Stimulated activated CD8-positive, alpha-beta memory T cell treated with anti-CD3 and anti-CD28 coated beads, Interleukin-12 subunit alpha, Interleukin-12 subunit beta, amount 100 ng/mL, for 24 hours (primary cell): ENCODE data around the gene ANXA4.
A peak's percentile ranks its signal among the peaks of the same experiment; 100 is the strongest.
"Not testable (repeated sequence)": the region's sequence is repeated elsewhere in the genome, so short reads cannot be mapped to it uniquely, and the experiment has no call there.

ENCODE experiments used
- DNase-seq: peaks from one replicate; pipeline ENCODE4 v3.0.0-alpha.2; 2020; ENCODE audit errors: extremely low read depth

ANXA4 gene

DNA sequence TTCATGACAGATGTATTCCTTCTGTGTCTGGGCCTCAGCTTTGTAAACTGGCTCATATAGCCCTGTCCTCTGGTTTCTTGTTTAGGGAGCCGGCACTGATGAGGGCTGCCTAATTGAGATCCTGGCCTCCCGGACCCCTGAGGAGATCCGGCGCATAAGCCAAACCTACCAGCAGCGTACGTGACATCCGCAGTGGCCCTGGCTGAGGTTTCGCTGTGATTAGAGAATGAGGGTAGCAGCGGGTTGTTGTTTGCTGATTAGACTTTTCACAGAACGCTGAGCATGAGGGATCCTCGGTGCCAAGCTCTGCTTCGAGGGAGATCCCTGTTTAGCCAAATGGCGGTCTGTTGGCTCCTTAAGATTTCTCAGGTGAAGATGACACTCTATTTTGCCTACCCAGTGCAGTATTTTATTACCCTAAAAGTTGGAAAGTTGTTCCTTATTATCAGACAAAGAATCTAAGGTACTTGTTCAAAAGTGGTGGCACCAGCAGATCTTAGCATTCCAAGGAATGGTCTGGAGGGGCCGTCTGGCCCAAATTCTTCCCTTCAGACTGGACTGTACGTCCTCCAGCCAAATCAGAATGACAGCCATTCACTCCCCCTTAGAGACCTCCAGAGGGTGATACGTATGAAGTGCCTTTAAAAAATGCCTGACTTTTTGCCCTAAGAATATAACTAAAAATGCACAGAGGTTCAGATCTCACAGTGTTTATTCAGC lies 66.0 kb downstream of the ANXA4 start:
- no peak for DNase-seq

- no peak for DNase-seq
These were observed 68.6 kb downstream of the ANXA4 start for GRCh38 chr2:69810550-69810949.

DNA sequence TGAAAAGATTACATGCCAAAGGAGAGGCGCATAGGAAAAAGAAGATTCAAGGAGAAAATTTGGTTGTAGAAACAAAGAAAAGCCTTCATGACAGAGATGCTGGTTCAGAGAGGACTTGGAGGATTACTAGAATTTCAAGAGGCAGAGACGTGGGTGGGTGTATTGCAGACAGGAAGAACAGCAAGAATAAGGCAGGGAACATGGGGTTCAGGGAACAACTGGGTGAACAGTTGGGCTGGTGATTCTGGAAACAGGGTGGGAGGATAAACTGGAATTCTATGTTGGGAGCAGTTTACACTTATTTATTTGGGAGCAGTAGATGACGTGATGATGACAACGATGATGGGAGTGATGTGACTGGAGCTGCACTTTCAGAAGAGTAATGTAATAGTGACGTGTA lies 69.1 kb downstream of the ANXA4 start:
- DNase-seq, result no peak

GRCh38 chr2:69811591-69811990 lies 69.7 kb downstream of the ANXA4 start:
- DNase-seq, result no peak

DNA sequence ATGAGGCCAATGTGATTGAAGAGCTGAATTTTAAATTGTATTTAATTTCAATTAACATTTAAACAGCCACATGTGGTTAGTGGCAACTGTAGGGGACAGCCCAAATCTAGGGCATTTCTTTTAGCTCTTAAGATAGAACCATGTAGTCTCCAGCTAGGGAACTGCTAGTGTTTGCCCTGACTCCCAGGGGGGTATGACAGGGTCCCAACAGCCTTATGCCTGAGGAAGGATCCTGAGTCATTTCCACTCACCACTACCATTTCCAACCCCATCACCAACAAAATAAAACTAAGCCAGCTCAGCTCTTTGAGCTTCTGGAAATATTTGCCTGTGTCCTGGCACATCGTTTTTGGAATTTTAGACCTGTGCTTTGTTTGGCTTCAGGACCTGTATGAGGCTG lies 73.8 kb downstream of the ANXA4 start:
- no peak for DNase-seq

GRCh38 chr2:69816923-69817542 lies 75.1 kb downstream of the ANXA4 start:
- DNase-seq, result peak; percentile 21

DNA sequence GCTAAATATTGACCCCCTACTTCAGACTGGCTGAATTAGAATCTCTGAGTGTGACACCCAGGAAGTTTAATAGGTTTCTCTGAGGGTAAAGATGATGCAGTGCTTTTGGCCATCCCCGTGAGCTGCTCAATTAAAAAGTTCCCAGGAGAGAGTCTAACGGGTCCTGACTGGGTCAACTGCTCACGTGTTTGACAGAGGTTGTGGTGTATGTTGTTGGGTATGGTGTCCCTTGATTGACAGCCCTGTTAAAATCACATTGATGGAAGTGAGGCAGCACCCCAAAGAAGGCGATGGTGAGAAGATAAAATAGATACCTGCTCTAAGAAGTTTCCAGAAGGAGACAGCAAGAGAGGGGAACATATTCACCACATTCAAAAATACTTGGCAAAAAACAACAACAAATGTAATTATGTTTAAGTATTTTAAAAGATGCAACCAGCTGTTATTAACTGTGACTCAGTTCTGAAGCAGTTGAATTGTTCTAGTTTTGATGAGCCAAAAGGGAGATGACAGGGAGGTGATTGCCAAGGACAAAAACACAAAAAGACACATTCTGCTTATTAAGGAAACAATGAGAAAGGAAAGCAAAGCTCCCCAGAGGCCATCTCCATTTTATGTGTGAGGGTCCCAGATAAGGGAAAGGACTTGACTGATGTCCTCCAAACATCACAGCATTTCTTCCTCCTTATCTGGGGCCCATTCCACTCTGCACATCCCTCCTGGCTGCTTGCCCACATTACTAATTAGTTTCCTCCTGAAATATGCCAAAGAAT lies 76.0 kb downstream of the ANXA4 start:
- DNase-seq, result no peak

GRCh38 chr2:69827796-69828540 lies 86.0 kb downstream of the ANXA4 start:
- DNase-seq, result no peak

GRCh38 chr2:69828938-69829255 lies 87.0 kb downstream of the ANXA4 start:
- no peak for DNase-seq

DNA sequence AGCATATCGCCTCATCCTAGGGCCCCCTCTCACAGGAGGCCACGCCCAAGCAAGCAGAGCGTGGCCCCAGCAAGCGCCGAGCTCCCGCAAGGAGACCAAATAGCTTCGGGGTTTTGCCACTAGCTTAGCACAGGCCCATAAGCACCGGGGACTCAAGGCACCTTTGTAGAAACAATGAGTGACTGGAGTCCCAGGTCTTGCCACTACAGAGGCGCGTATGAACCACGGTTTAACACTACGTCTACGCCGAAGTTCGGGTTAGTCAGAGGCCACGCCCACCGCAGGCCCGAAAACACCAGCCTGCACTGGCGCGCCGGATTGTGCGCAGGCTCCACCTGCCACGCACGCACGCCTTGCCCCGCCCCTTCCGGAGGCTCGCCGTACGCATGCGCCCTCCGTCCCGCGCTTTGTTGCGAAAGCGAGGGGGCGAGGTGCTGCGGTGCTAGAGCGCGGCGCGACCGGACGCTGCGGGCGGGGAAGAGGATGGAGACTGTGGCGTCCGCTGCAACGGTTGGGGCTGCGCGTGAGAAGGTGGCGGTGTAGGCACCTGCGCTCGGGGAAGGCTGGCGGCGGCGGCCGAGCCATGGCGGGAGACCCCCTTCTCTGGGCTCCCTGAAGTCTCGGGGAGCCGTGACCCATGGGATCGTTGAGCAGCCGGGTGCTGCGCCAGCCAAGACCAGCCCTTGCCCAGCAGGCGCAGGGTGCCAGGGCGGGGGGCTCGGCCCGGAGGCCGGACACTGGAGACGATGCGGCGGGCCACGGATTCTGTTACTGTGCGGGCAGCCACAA lies 87.5 kb downstream of the ANXA4 start, which contains the start of gene GMCL1:
Gene GMCL1, plus strand, starts transcription at position 405 of the 789 bp plus-strand sequence. Its CDS starts 233 bp downstream, at position 638.
- DNase-seq, result peak; percentile 94

GRCh38 chr2:69830045-69830905 lies 88.3 kb downstream of the ANXA4 start:
- DNase-seq, result no peak

DNA sequence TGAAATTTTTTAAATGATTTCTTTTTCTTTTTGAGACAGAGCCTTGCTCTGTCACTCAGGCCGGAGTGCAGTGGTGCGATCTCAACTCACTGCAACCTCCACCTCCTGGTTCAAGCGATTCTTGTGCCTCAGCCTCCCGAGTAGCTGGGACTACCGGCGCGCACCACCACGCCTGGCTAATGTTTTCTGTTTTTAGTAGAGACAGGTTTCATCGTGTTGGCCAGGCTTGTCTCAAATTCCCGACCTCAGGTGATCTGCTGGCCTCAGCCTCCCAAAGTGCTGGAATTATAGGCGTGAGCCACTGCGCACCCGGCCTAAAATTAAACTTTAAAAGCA lies 88.9 kb downstream of the ANXA4 start:
- not testable (repeated sequence) for DNase-seq

- no peak for DNase-seq
These were observed 89.5 kb downstream of the ANXA4 start for GRCh38 chr2:69831354-69831905.

- no peak for DNase-seq
These were observed 91.8 kb downstream of the ANXA4 start for GRCh38 chr2:69833752-69834151.

- DNase-seq, result no peak
These were observed 93.7 kb downstream of the ANXA4 start for GRCh38 chr2:69835666-69836065.

- DNase-seq, result no peak
These were observed 94.4 kb downstream of the ANXA4 start for GRCh38 chr2:69836316-69836715.

DNA sequence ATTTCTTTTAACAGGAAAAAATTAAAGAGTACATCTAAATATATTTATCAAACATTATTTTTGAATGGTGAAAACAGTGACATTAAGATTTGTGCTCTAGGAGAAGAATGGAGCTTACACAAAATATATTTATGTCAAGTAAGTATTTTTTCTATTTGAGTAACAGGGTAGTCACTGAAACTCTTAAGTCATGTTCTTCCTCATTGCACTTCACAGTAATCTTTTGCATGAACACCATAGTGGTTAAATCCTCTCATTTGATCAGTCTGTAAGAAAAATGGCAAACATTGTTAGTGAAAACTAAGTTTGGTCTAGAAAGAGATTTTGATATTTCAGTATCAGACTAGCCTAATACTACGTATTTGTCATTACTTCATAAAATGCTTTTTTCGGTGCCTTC lies 95.6 kb downstream of the ANXA4 start:
- DNase-seq, result no peak

- DNase-seq, result no peak
These were observed 102.1 kb downstream of the ANXA4 start for GRCh38 chr2:69843993-69844392.

DNA sequence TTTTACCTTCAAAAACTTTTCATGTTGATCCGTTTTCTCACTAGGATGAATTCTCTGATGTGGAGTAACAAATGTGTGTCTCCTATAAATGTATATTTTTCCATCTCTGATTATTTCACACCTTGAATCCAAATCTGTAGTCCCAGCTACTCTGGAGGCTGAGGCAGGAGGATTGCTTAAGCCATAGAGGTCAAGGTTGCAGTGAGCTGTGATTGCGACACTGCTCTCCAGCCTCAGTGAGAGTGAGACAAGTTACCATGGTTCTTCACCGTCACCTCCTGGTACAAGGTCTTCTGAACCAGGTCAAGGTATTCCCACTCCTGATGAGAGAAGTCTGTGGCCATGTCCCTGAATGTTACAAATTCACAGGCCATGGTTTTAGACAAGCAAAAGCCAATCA lies 102.6 kb downstream of the ANXA4 start:
- DNase-seq, result no peak
